Neural cell (in vitro differentiated cells): Measurements from ENCODE around the gene PUM1. TPM values are rescaled to one million over a fixed set of nuclear protein-coding genes. Genes with fewer than 3 reads are reported as not detected.
A peak's percentile ranks its signal among the peaks of the same experiment; 100 is the strongest.

ENCODE experiments used
- H2AFZ ChIP-seq: fragments of 200-600, 300-800 bp; sonication (generic), shearing (Covaris generic); 2 replicates; pipeline ENCODE4 v1.6.0; 2014; ENCODE audit warnings: low read depth, mild to moderate bottlenecking, antibody characterized with exemption, low read length, moderate library complexity
- H3F3A ChIP-seq: fragments of 200-600 bp; shearing (Covaris generic); 2 replicates; pipeline ENCODE4 v1.6.1; 2016; ENCODE audit warnings: mild to moderate bottlenecking, moderate library complexity, mixed read lengths, antibody characterized with exemption, low read length; ENCODE audit not compliant: insufficient read depth, poor library complexity, severe bottlenecking
- H3K27ac ChIP-seq: fragments of 200-600, 300-800 bp; sonication (generic), shearing (Covaris generic); 2 replicates; pipeline ENCODE4 v1.5.1; 2014; ENCODE audit warnings: mild to moderate bottlenecking, low read length, moderate library complexity
- H3K27me3 ChIP-seq: fragments of 300-800, 200-600 bp; sonication (generic), shearing (Covaris generic); 2 replicates; pipeline ENCODE4 v1.6.0; 2014; ENCODE audit warnings: mild to moderate bottlenecking, low read depth, low read length, moderate library complexity; ENCODE audit not compliant: insufficient read depth
- H3K36me3 ChIP-seq: fragments of 300-800, 200-600 bp; sonication (generic), shearing (Covaris generic); 2 replicates; pipeline ENCODE4 v1.5.1; 2014; ENCODE audit warnings: mild to moderate bottlenecking, antibody characterized with exemption, low read length, moderate library complexity; ENCODE audit not compliant: insufficient read depth
- H3K4me2 ChIP-seq: fragments of 300-800, 200-600 bp; sonication (generic), shearing (Covaris generic); 2 replicates; pipeline ENCODE4 v1.6.0; 2014; ENCODE audit warnings: mild to moderate bottlenecking, low read length
- H3K4me3 ChIP-seq: fragments of 300-800, 200-600 bp; sonication (generic), shearing (Covaris generic); 2 replicates; pipeline ENCODE4 v1.5.1; 2014; ENCODE audit warnings: mild to moderate bottlenecking, low read length, moderate library complexity
- H3K79me2 ChIP-seq: fragments of 200-600 bp; shearing (Covaris generic); replicated peaks from 2 replicates; pipeline ENCODE4 v1.6.0; 2014; ENCODE audit warnings: mild to moderate bottlenecking, low read length, moderate library complexity; ENCODE audit not compliant: insufficient read depth
- H3K9ac ChIP-seq: fragments of 300-800, 200-600 bp; sonication (generic), shearing (Covaris generic); 2 replicates; pipeline ENCODE4 v1.6.1; 2016; ENCODE audit warnings: mild to moderate bottlenecking, low read length, mixed read lengths
- H3K9me2 ChIP-seq: fragments of 200-600 bp; shearing (Covaris generic); 2 replicates; pipeline ENCODE4 v1.6.1; 2016; ENCODE audit warnings: mild to moderate bottlenecking, low read length, mixed read lengths; ENCODE audit not compliant: insufficient read depth
- H3K9me3 ChIP-seq: fragments of 200-600, 300-800 bp; sonication (generic), shearing (Covaris generic); 2 replicates; pipeline ENCODE4 v1.6.1; 2016; ENCODE audit warnings: mild to moderate bottlenecking, mixed run types, low read length, moderate library complexity, mixed read lengths
- H4K20me1 ChIP-seq: fragments of 200-600 bp; shearing (Covaris generic); 2 replicates; pipeline ENCODE4 v1.6.1; 2016; ENCODE audit warnings: mild to moderate bottlenecking, mixed run types; ENCODE audit not compliant: insufficient read depth
- CTCF ChIP-seq: fragments of 450-650 bp; IDR thresholded peaks from 2 replicates; pipeline ENCODE4 v1.5.1; 2014; ENCODE audit warnings: antibody characterized with exemption, mild to moderate bottlenecking, moderate library complexity; ENCODE audit not compliant: poor library complexity, severe bottlenecking
- EP300 ChIP-seq: fragments of 450-650 bp; conservative IDR thresholded peaks from 2 replicates; pipeline ENCODE4 v1.6.1; 2014; ENCODE audit warnings: antibody characterized with exemption, mild to moderate bottlenecking, moderate library complexity; ENCODE audit not compliant: poor library complexity, severe bottlenecking
- EZH2 ChIP-seq: fragments of 200-600, 300-800 bp; shearing (Covaris generic), sonication (generic); IDR thresholded peaks from 2 replicates; pipeline ENCODE4 v1.6.1; 2014; ENCODE audit warnings: antibody characterized with exemption, low read length, borderline replicate concordance, mild to moderate bottlenecking; ENCODE audit not compliant: insufficient read depth, poor library complexity, severe bottlenecking
- MXI1 ChIP-seq: fragments of 450-650 bp; conservative IDR thresholded peaks from 2 replicates; pipeline ENCODE4 v1.6.1; 2014; ENCODE audit warnings: antibody characterized with exemption, mild to moderate bottlenecking; ENCODE audit not compliant: poor library complexity, severe bottlenecking
- POLR2AphosphoS5 ChIP-seq: IDR thresholded peaks from 2 replicates; pipeline ENCODE4 v1.6.1; 2012
- RAD21 ChIP-seq: fragments of 450-650 bp; conservative IDR thresholded peaks from 2 replicates; pipeline ENCODE4 v1.6.1; 2014; ENCODE audit warnings: antibody characterized with exemption, mild to moderate bottlenecking, moderate library complexity
- REST ChIP-seq: IDR thresholded peaks from 2 replicates; pipeline ENCODE4 v1.6.1; 2012; ENCODE audit warnings: borderline replicate concordance
- SMC3 ChIP-seq: fragments of 450-650 bp; conservative IDR thresholded peaks from 2 replicates; pipeline ENCODE4 v1.6.1; 2014; ENCODE audit warnings: antibody characterized with exemption, mild to moderate bottlenecking, moderate library complexity; ENCODE audit not compliant: poor library complexity
- TAF1 ChIP-seq: IDR thresholded peaks from 2 replicates; pipeline ENCODE4 v1.6.1; 2012; ENCODE audit warnings: low read depth
- polyA plus RNA-seq: library from polyadenylated mRNA; depleted of rRNA; stranded (reverse); fragments of >200 nt; gene quantifications from 2 replicates; pipeline ENCODE4 v1.2.3, GENCODE V29; 2014

The PUM1 gene
- polyA plus RNA-seq, 1 donor from 2014 or later: 60.8 TPM

- no peaks in the 10 kb centered on the region for H4K20me1 ChIP-seq
- H3K79me2 ChIP-seq: peaks cover 8% of the 10 kb centered on the region
- H3K4me3 ChIP-seq: no peak overlapping the region
- H3K36me3 ChIP-seq: no peaks in the 10 kb centered on the region
- TF ChIP-seq EP300: no peak
- TF ChIP-seq SMC3: no peak
- no peak for TF ChIP-seq TAF1
- TF ChIP-seq POLR2AphosphoS5: no peak
- TF ChIP-seq CTCF: no peak
- TF ChIP-seq RAD21: no peak
- no peak for TF ChIP-seq MXI1
- no peak for TF ChIP-seq REST
- TF ChIP-seq EZH2: no peak
- no peaks in the 10 kb centered on the region for H3K9me2 ChIP-seq
- H3K27ac ChIP-seq: no peak overlapping the region
- no peaks in the 10 kb centered on the region for H3K9me3 ChIP-seq
- no peak overlapping the region for H3K4me2 ChIP-seq
- no peaks in the 10 kb centered on the region for H3F3A ChIP-seq
- H2AFZ ChIP-seq: no peak overlapping the region
- H3K27me3 ChIP-seq: no peaks in the 10 kb centered on the region
- no peak overlapping the region for H3K9ac ChIP-seq
Measured at GRCh38 chr1:31069392-31069791, 3.9 kb upstream of the PUM1 start.

- no peak for TF ChIP-seq TAF1
- no peak for TF ChIP-seq MXI1
- no peak for TF ChIP-seq REST
- no peak for TF ChIP-seq SMC3
- TF ChIP-seq POLR2AphosphoS5: no peak
- TF ChIP-seq RAD21: no peak
Measured at GRCh38 chr1:31064718-31065309, 703 bp downstream of the PUM1 start.

More at GRCh38 chr1:31064718-31065309, 703 bp downstream of the PUM1 start:
- Histone ChIP-seq H3K79me2 (peaks cover 53% of the 10 kb centered on the region), H3K27ac (peak overlapping the region; percentile 98), H3K36me3 (no peaks in the 10 kb centered on the region), H4K20me1 (peaks cover 21% of the 10 kb centered on the region), H3K9me2 (no peaks in the 10 kb centered on the region), H3K9ac (peak overlapping the region; percentile 96), H2AFZ (peak overlapping the region; percentile 74), H3K27me3 (no peaks in the 10 kb centered on the region), H3K4me2 (peak overlapping the region; percentile 57), H3F3A (no peaks in the 10 kb centered on the region), H3K4me3 (peak overlapping the region; percentile 75), H3K9me3 (no peaks in the 10 kb centered on the region)
